Measurements from ENCODE around the gene BLOC1S2. TPM values are rescaled to one million over a fixed set of nuclear protein-coding genes. Genes with fewer than 3 reads are reported as not detected.

Gene BLOC1S2
- total RNA-seq = 10 to 100 TPM; 36.5 to 89.0 (median 64.4) TPM
- polyA plus RNA-seq = 100 to 1,000 TPM in 1 of 3 donors, 10 to 100 TPM in 2; 81.2 to 318 (median 89.6) TPM
- long read RNA-seq, donor 1, transcript BLOC1S2-202 (5 exons, 1,249 nt) = major isoform, 40 of 44 reads
- long read RNA-seq, donor 1, partial matches to known transcripts = 1 of 44 reads
- long read RNA-seq, donor 1, other reads (novel, unspliced or antisense) = 3 of 44 reads
- long read RNA-seq, donor 2, transcript BLOC1S2-202 (5 exons, 1,249 nt) = major isoform, 85 of 102 reads
- long read RNA-seq, donor 2, partial matches to known transcripts = 5 of 102 reads
- long read RNA-seq, donor 2, other reads (novel, unspliced or antisense) = 12 of 102 reads

DNA sequence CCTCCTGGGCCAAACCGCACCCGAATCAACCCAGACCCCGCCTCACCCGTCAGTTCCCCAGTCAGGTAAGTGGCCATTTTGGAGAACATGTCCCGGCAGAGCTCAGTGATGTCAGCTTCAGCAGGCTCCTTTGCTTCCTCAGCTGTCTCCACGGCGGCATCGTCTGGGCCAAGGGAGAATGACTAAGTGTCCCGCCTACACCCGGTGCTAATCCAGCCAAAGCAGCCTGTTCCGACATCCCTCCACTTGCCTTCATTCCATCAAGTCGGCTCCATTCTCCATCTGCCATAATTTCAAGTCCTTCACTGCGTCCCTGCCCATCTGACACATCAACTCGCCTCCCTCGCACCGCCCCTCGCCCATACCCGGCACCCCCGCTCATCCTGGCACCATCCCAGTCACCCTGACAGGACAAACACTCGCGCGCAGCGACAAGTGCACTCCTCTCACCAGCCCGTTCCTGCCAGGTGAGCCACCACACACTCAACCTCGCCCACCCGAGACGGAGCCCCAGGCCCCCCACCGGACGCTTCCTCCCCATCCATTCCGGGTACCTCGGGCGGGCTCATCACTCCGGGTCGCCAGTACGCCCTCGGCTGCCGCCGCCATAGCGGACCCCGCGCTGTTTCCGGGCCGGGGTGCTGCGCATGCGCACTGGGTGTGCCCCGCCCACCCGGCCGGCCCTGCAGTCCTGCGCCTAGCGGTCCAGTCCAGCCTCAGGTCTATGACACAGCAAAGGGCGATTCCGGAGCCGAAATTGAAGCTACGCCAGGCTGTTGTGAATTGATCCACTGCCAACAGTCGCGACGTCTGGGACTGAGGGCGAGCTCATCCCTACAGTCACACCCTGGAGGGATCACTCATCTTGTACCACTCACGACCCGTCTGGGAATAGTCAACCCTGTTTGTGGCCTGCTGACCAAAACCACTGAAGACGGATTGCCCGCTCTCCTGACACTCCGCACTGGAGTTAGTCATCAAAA is at the start of gene BLOC1S2:
Gene BLOC1S2 (minus strand): TSS at position 630 of the 983 bp plus-strand sequence. CDS start 21 bp downstream, at position 609.
- TF ChIP-seq, protein P1, sequence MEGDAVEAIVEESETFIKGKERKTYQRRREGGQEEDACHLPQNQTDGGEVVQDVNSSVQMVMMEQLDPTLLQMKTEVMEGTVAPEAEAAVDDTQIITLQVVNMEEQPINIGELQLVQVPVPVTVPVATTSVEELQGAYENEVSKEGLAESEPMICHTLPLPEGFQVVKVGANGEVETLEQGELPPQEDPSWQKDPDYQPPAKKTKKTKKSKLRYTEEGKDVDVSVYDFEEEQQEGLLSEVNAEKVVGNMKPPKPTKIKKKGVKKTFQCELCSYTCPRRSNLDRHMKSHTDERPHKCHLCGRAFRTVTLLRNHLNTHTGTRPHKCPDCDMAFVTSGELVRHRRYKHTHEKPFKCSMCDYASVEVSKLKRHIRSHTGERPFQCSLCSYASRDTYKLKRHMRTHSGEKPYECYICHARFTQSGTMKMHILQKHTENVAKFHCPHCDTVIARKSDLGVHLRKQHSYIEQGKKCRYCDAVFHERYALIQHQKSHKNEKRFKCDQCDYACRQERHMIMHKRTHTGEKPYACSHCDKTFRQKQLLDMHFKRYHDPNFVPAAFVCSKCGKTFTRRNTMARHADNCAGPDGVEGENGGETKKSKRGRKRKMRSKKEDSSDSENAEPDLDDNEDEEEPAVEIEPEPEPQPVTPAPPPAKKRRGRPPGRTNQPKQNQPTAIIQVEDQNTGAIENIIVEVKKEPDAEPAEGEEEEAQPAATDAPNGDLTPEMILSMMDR (IDR thresholded peaks at IDR 0.05) = no peak
- Histone ChIP-seq H3K27me3 (ENCODE audit: insufficient read depth in 3 of 3, low read length in 2 of 3) (no peaks in the 10 kb centered on the region), H3K36me3 (ENCODE audit: insufficient read depth in 1 of 2, low read depth in 1 of 2) (peaks cover 10 to 35% of the 10 kb centered on the region in 2 donors), H3K9me3 (no peaks in the 10 kb centered on the region), H3K27ac (peak within 1 kb of the TSS; percentile 97), H3K4me3 (peak within 1 kb of the TSS; percentile 91), H3K4me1 (peaks cover 43% of the 10 kb centered on the region)
- ATAC-seq = peak; percentile 95 to 97 (median 96)
- 1 to 2% (median 1%) methylated on average over 63 of the region's 63 CpGs for WGBS, 3 donors
- intact Hi-C loops (cut with DNase I) = no loop called here
- DNase-seq = peak; percentile 89 to 94

DNA sequence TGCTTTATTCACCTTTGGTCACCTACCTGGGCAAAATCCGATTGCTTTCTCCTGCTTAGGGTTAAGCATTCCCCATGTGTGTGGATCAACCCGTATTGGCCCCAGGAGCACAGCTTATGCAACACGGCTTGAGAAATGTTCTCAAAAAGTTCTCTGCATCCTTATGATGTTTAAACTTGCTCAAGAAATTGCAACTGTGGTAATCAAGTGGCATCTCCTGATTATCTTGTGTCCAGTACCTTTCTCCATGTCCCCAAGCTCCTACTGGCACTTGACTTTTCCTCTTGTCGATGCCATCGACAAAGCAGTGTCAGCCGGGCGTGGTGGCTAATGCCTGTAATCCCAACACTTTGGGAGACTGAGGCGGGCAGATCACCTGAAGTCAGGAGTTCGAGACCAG is 48.3 kb upstream of the BLOC1S2 start:
- intact Hi-C loops (cut with DNase I) = loop anchor here (5.0 to 10.0 kb wide), 2 partner anchors 38 to 540 kb away; no protein-coding TSS in a partner anchor

DNA sequence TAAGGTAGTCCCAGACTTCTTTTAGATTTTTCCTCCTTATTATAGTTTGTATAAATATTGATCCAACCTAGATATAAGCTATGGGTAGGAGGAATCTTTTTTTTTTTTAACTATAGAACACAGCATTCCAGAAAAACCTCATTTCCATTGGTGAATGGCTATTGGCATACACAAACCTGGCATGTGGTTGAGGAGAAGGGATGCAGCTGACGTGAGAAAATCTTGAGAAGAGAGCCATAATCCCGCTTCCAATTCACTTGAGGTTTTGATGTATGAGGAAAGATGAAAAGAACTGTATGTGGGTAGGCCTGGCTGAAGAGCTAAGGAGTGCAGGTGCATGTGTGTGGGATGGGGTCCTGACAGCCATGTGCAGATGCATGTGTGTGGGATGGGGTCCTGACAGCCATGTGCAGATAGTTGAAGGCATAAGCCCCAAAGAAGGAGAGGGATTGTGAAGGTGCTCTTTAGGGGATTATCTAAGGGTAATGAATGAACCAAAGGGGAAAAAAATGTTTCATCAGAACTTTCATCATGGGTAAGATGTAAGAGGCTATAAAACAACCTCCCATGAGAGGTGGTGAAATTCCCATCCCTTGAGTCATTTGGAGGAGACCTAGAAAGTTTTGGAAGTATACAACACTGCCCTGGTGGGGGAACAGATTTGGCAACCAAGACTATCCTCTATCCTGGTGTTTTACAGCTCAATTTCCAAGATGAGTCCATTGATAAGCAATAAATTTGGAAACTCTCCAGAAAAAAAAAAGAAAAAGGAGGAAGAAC is 47.4 kb upstream of the BLOC1S2 start:
- Histone ChIP-seq H3K27ac (no peak overlapping the region), H3K36me3 (ENCODE audit: insufficient read depth in 1 of 2, low read depth in 1 of 2) (no peaks in the 10 kb centered on the region), H3K4me3 (no peak overlapping the region), H3K9me3 (no peaks in the 10 kb centered on the region), H3K27me3 (ENCODE audit: insufficient read depth in 3 of 3, low read length in 2 of 3) (peaks cover 0 to 26% (median 2%) of the 10 kb centered on the region in 3 donors), H3K4me1 (no peaks in the 10 kb centered on the region)
- intact Hi-C loops (cut with DNase I) = loop anchor here in 1 of 2 donors (10.0 kb wide), 1 partner anchor 541 kb away; no protein-coding TSS in a partner anchor
- TF ChIP-seq, protein P1 (IDR thresholded peaks at IDR 0.05) = no peak
- DNase-seq (no peak), ATAC-seq (no peak)
- 68 to 80% (median 70%) methylated on average over 2 of the region's 2 CpGs for WGBS, 3 donors

More for the DNA sequence above, 48.3 kb upstream of the BLOC1S2 start:
- no peaks in the 10 kb centered on the region for H3K4me1 ChIP-seq
- TF ChIP-seq, protein P1 (IDR thresholded peaks at IDR 0.05) = no peak
- ATAC-seq = no peak
- DNase-seq = no peak
- no peaks in the 10 kb centered on the region for H3K9me3 ChIP-seq
- no peaks in the 10 kb centered on the region for H3K36me3 ChIP-seq (ENCODE audit: insufficient read depth in 1 of 2, low read depth in 1 of 2)
- H3K4me3 ChIP-seq = no peak overlapping the region
- WGBS, 3 donors = 81 to 85% (median 83%) methylated on average over 9 of the region's 9 CpGs
- H3K27ac ChIP-seq = no peak overlapping the region
- H3K27me3 ChIP-seq (ENCODE audit: insufficient read depth in 3 of 3, low read length in 2 of 3) = peaks cover 0 to 18% (median 2%) of the 10 kb centered on the region in 3 donors

DNA sequence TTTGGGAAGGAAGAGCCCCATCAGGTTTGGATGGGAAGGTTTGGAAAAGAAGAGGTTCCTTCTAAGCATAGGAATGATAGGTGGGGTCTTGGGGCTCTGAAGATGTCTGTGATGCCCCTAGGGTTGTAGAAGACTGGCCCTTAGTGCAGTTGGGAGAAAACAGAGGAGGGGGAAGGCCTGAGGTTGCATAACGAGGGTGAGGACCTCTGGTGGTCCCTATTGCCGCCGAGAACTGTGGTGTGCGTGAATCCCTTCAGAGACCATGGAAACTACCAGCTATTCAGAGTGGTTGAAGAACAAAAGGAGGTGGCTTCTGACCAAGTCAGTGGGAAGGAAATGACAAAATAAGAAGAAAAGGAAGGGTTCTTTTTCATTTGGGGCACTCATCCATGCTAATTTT is 46.6 kb upstream of the BLOC1S2 start:
- Histone ChIP-seq H3K4me3 (no peak overlapping the region), H3K4me1 (no peaks in the 10 kb centered on the region), H3K9me3 (no peaks in the 10 kb centered on the region), H3K27me3 (ENCODE audit: insufficient read depth in 3 of 3, low read length in 2 of 3) (peaks cover 0 to 26% (median 2%) of the 10 kb centered on the region in 3 donors), H3K36me3 (ENCODE audit: insufficient read depth in 1 of 2, low read depth in 1 of 2) (no peaks in the 10 kb centered on the region), H3K27ac (no peak overlapping the region)
- TF ChIP-seq, protein P1 (IDR thresholded peaks at IDR 0.05) = no peak
- DNase-seq (no peak), ATAC-seq (no peak)
- intact Hi-C loops (cut with DNase I) = loop anchor here in 1 of 2 donors (10.0 kb wide), 1 partner anchor 542 kb away; no protein-coding TSS in a partner anchor
- 48 to 60% (median 59%) methylated on average over 4 of the region's 4 CpGs for whole genome bisulfite sequencing, 3 donors

Measured in psoas muscle (tissue), 8 donors.